ENCODE results near the gene ACOX1.

GRCh38 chr17:75901727-75902126 lies 77.2 kb downstream of the ACOX1 start:
- TF ChIP-seq CTCF (IDR thresholded peaks at IDR 0.05), result no peak
- no peak for TF ChIP-seq EP300 (IDR thresholded peaks at IDR 0.05)
- TF ChIP-seq POLR2A (IDR thresholded peaks at IDR 0.05; ENCODE audit: low read depth), result no peak

Measured in esophagus muscularis mucosa (tissue), 4 donors.